ENCODE results near the gene LDLRAP1.

GRCh38 chr1:25519624-25520023, 23.8 kb upstream of the LDLRAP1 start:
- TF ChIP-seq CTCF (IDR thresholded peaks at IDR 0.05 in 2 of 3, conservative IDR thresholded peaks at IDR 0.05 in 1 of 3; ENCODE audit: borderline replicate concordance in 1 of 3, insufficient read depth in 1 of 3, low read depth in 2 of 3, low read length in 2 of 3) (no peak), EZH2phosphoT487 (IDR thresholded peaks at IDR 0.05; ENCODE audit: borderline replicate concordance) (no peak), POLR2AphosphoS5 (IDR thresholded peaks at IDR 0.05; ENCODE audit: low read depth, low read length) (no peak), EGR1 (IDR thresholded peaks at IDR 0.05; ENCODE audit: low read depth) (no peak), YY1 (IDR thresholded peaks at IDR 0.05; ENCODE audit: extremely low read depth, insufficient replicate concordance, low read depth, low read length) (no peak), EZH2 (IDR thresholded peaks at IDR 0.05) (no peak), ZBTB33 (IDR thresholded peaks at IDR 0.05; ENCODE audit: extremely low read depth, insufficient replicate concordance, low read length) (no peak), TCF7L2 (IDR thresholded peaks at IDR 0.05; ENCODE audit: borderline replicate concordance, extremely low read depth, insufficient read depth, insufficient read length) (no peak), SP1 (IDR thresholded peaks at IDR 0.05; ENCODE audit: low read depth) (no peak)

All from HCT116 (cell line).